HG02623 (cell line): ENCODE data around the gene CD24.
A peak's percentile ranks its signal among the peaks of the same experiment; 100 is the strongest.
"Not testable (repeated sequence)": the region's sequence is repeated elsewhere in the genome, so short reads cannot be mapped to it uniquely, and the experiment has no call there.

Source experiments
- ATAC-seq: cut with Tn5 transposase; IDR thresholded peaks from one replicate; pipeline ENCODE4 v1.9.1; 2021; ENCODE audit warnings: moderate library complexity; ENCODE audit not compliant: unreplicated experiment

The CD24 gene

GRCh38 chr6:106970769-106971168 is 3.8 kb downstream of the CD24 start:
- not testable (repeated sequence) for ATAC-seq

DNA sequence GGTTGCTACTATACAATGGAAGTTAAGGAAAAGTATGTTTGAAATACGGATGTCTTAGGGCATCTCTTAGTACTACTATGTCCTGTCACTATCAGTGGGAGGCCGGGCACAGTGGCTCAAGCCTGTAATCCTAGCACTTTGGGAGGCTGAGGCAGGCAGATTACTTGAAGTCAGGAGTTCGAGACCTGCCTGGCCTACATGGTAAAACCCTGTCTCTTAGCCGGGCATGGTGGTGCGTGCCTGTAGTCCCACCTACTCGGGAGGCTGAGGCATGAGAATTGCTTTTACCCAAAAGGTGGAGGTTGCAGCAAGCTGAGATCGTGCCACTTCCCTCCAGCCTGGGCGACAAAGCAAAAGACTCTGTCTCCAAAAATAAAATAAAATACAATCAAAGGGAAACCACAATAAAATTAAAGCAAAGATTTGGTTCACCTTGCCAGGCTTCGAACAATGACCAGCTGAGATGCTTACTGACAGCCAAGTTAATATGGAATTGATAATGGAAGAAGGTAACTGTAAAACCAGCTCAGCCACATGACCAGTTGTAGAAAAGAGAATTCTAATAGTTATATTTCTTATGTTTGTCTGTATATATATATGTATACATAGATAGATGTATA is 6.5 kb downstream of the CD24 start:
- ATAC-seq = no peak

GRCh38 chr6:106966671-106967640 is 7.6 kb downstream of the CD24 start:
- ATAC-seq = no peak

GRCh38 chr6:106966229-106966628 is 8.3 kb downstream of the CD24 start:
- no peak for ATAC-seq

DNA sequence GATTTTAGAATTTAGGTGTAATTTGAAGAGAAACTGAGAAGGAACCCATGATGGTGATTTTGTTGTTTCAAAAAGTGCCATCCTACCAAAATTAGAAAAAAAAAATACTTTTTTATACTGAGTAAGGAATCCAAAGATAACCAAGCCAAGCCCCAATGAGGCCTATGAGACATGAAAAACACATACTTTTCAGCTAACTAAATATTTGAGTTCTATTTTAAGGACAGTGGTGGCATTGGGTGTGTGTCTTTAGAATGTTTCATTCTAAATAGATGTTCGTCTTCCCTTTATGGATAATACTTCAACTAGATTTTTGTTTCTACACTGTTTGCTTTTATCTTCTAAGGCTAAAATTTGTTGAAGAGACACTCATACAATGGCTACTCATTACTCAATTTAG is 9.6 kb downstream of the CD24 start:
- ATAC-seq = no peak

GRCh38 chr6:106964099-106964498 is 10.4 kb downstream of the CD24 start:
- no peak for ATAC-seq

DNA sequence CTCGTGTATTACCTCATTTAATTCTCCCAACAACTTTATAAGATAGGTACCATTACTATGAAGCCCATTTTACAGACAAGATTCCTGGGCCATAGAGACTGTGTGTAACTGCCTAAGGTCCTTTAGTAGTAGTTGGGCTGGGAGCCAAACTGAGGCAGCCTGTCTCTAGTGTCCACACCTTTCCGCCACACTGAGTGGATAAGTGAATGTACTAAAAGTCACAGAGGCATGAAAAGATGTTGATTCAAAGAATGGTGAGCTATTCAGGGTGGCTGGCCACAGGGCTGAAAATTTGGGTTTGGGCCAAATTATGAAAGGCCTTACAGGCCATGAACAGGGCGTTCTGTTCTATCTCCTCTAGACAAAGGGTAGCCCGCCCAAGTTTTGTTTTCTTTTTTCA is 11.0 kb downstream of the CD24 start:
- ATAC-seq = no peak

GRCh38 chr6:106961801-106962200 is 12.7 kb downstream of the CD24 start:
- ATAC-seq = no peak

- ATAC-seq = no peak
Measured at GRCh38 chr6:106961136-106961535, 13.4 kb downstream of the CD24 start.

DNA sequence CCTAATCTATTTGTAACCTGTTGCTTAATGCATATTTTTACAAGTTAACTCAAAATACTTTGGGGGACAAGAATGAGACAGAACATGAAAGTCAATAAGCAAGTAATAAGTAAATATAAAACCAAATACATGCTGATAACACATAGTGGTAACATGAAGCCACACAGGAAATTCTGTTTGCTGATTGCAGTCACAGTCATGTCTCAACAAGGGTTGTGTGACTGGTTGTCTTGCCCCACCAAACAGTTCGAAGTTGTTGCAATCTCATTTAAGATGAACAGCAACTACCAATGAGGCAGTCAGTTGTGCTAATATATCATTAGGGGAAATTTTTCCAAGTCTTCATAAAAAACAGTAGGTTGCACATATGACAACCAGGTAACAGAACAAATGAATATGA is 14.5 kb downstream of the CD24 start:
- ATAC-seq = no peak

GRCh38 chr6:106939848-106940247 is 34.7 kb downstream of the CD24 start:
- ATAC-seq = peak; percentile 58

- ATAC-seq = no peak
Measured at GRCh38 chr6:106939208-106939607, 35.3 kb downstream of the CD24 start.

DNA sequence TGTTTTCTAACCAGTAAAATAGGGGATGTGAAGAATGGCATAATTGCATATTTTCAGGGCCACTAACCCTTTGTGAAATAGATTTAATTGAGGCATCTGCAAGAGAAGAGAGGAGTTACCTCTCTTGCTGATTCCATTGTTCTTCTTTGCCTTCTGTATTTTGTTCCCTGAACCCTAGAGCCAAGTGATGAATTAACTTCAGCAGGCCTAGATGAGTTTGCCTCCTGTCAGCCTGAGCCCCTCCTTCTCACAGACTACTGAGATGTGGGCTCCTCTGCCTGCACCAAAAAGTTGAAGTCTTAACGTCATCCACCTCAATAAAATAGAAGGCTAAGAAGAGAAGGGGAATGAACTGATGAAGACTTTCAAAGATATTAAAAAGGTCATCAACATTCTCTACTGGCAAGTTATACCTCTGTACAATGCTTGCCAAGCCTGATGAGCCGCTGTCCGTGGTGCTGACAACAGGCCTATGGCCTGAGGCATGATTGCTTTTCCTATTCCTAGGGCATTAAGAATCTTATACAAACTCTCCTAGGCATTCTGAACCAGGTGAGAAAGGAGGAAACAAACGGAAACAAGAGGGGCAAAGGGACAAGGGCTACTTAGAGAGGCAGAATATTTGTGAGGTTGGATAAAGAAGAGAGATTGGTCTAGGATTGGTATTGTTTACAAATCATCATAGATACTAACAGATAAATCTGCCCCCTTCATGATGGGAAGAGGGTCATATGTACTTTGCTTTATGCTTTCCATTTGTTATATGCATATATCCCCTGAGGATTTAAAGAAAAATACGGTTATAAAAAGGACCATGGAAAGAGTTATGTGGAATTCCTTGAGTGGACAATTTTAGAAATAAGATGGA is 46.8 kb downstream of the CD24 start:
- ATAC-seq = no peak

DNA sequence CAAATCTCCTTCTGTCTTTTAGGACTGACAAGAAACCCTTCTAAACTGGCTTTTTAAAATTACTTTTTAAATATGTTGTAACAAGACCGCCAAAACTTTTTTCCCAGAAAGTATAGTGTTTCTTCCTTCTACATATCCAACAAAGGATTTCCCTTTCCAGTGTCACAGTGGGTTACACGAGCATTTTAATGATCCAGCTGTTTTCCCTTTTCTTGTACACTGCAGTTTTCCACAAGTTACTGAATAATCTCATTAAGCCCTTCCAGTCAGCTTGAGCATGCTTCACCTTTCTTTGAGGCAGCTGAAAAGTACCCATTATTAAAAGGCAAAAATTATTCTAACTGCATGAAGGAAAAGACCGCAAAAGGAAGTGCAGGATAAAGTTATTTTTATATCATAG is 48.6 kb downstream of the CD24 start:
- no peak for ATAC-seq

GRCh38 chr6:106924694-106925523 is 49.6 kb downstream of the CD24 start:
- ATAC-seq = no peak

DNA sequence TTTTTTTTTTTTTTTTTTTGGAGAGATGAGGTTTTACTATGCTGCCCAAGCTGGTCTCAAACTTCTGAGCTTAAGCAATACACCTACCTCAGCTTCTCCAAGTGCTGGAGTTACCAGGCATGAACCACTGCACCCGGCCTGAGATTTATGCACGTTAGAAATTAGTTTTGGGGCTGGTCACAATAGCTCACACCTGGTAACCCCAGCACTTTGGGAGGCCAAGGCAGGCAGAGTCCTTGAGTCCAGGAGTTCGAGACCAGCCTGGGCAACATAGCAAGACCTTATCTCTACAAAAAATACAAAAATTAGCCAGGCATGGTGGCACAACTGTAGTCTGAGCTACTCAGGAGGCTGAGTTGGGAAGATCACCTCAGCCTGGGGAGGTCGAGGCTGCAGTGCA is 51.9 kb downstream of the CD24 start:
- ATAC-seq = no peak
